OCI-LY3 (cell line): ENCODE results near the gene C14orf119.

Experiments
- CTCF ChIP-seq: fragments of 200-600, 300-600 bp; sonication (generic); IDR thresholded peaks from 2 replicates; pipeline ENCODE4 v1.5.1; 2014; ENCODE audit warnings: antibody characterized with exemption, low read length, low read depth
- EZH2phosphoT487 ChIP-seq: fragments of 200-600 bp; shearing (Covaris generic); IDR thresholded peaks from 2 replicates; pipeline ENCODE4 v1.6.1; 2018; ENCODE audit warnings: antibody characterized with exemption, mixed run types, low read depth

GRCh38 chr14:23115918-23116317, 20.6 kb downstream of the C14orf119 start:
- TF ChIP-seq CTCF (no peak), EZH2phosphoT487 (no peak)
